GM21360 (cell line): ENCODE results near the gene HMGCS2.

Experiments used
- ATAC-seq: cut with Tn5 transposase; IDR thresholded peaks from one replicate; pipeline ENCODE4 v1.9.1; 2021; ENCODE audit warnings: mild to moderate bottlenecking, moderate library complexity; ENCODE audit not compliant: unreplicated experiment

Gene HMGCS2

GRCh38 chr1:119764220-119764619 is 4.5 kb downstream of the HMGCS2 start:
- ATAC-seq, result no peak

- ATAC-seq, result no peak
These were observed 5.8 kb downstream of the HMGCS2 start for GRCh38 chr1:119762953-119763352.

GRCh38 chr1:119762409-119762808 is 6.3 kb downstream of the HMGCS2 start:
- no peak for ATAC-seq

- no peak for ATAC-seq
These were observed 10.1 kb downstream of the HMGCS2 start for GRCh38 chr1:119758584-119758983.

- no peak for ATAC-seq
These were observed 16.1 kb downstream of the HMGCS2 start for GRCh38 chr1:119752592-119752991.

GRCh38 chr1:119748040-119748439 is 20.7 kb downstream of the HMGCS2 start:
- ATAC-seq, result no peak

- no peak for ATAC-seq
These were observed 21.3 kb downstream of the HMGCS2 start for GRCh38 chr1:119747451-119747850.

GRCh38 chr1:119745034-119745433 is 23.7 kb downstream of the HMGCS2 start:
- ATAC-seq, result no peak

GRCh38 chr1:119744598-119744942 is 24.1 kb downstream of the HMGCS2 start:
- ATAC-seq, result no peak

- ATAC-seq, result peak; percentile 70
These were observed 24.7 kb downstream of the HMGCS2 start for GRCh38 chr1:119743776-119744597.

GRCh38 chr1:119743308-119743707 is 25.4 kb downstream of the HMGCS2 start:
- ATAC-seq, result no peak

GRCh38 chr1:119742677-119743076 is 26.0 kb downstream of the HMGCS2 start:
- no peak for ATAC-seq

- ATAC-seq, result no peak
These were observed 26.5 kb downstream of the HMGCS2 start for GRCh38 chr1:119742202-119742601.

GRCh38 chr1:119740896-119741780 is 27.6 kb downstream of the HMGCS2 start:
- no peak for ATAC-seq

- no peak for ATAC-seq
These were observed 28.4 kb downstream of the HMGCS2 start for GRCh38 chr1:119740261-119740660.

- ATAC-seq, result no peak
These were observed 29.6 kb downstream of the HMGCS2 start for GRCh38 chr1:119739150-119739549.

GRCh38 chr1:119738100-119738720 is 30.5 kb downstream of the HMGCS2 start:
- no peak for ATAC-seq

GRCh38 chr1:119737040-119737682 is 31.5 kb downstream of the HMGCS2 start:
- no peak for ATAC-seq

GRCh38 chr1:119736649-119737039 is 32.1 kb downstream of the HMGCS2 start:
- no peak for ATAC-seq

- no peak for ATAC-seq
These were observed 33.5 kb downstream of the HMGCS2 start for GRCh38 chr1:119735217-119735616.

- ATAC-seq, result no peak
These were observed 35.0 kb downstream of the HMGCS2 start for GRCh38 chr1:119733754-119734153.
